Kidney epithelial cell (primary cell): ENCODE measurements around the gene FGF12. TPM values are rescaled to one million over a fixed set of nuclear protein-coding genes. Genes with fewer than 3 reads are reported as not detected.

Experiments used
- DNase-seq: peaks from one replicate; pipeline ENCODE4 v3.0.0-alpha.2; 2010; ENCODE audit warnings: low read depth
- H3K27me3 ChIP-seq: 2 replicates; pipeline ENCODE4 v1.6.0; 2011; ENCODE audit warnings: low read length; ENCODE audit not compliant: control insufficient read depth, insufficient read depth
- H3K36me3 ChIP-seq: 2 replicates; pipeline ENCODE4 v1.5.1; 2011; ENCODE audit warnings: low read length; ENCODE audit not compliant: control insufficient read depth, insufficient read depth
- H3K4me3 ChIP-seq: 2 replicates; pipeline ENCODE4 v1.5.1; 2011; ENCODE audit warnings: low read depth, mild to moderate bottlenecking, control low read depth, low read length
- total RNA-seq: library from RNA; depleted of rRNA; stranded (reverse); fragments of >200 nt; gene quantifications from 2 replicates; pipeline ENCODE4 v1.2.3, GENCODE V29; 2015
- TF ChIP-seq, protein P1 (sequence below): IDR thresholded peaks from 2 replicates; pipeline ENCODE4 v1.5.1; 2011; ENCODE audit warnings: mild to moderate bottlenecking, moderate library complexity, low read length, control low read depth, inconsistent platforms; ENCODE audit not compliant: insufficient read depth, poor library complexity, severe bottlenecking

The FGF12 gene
- total RNA-seq, 1 donor from 2014 or later: 3.2 TPM

DNA sequence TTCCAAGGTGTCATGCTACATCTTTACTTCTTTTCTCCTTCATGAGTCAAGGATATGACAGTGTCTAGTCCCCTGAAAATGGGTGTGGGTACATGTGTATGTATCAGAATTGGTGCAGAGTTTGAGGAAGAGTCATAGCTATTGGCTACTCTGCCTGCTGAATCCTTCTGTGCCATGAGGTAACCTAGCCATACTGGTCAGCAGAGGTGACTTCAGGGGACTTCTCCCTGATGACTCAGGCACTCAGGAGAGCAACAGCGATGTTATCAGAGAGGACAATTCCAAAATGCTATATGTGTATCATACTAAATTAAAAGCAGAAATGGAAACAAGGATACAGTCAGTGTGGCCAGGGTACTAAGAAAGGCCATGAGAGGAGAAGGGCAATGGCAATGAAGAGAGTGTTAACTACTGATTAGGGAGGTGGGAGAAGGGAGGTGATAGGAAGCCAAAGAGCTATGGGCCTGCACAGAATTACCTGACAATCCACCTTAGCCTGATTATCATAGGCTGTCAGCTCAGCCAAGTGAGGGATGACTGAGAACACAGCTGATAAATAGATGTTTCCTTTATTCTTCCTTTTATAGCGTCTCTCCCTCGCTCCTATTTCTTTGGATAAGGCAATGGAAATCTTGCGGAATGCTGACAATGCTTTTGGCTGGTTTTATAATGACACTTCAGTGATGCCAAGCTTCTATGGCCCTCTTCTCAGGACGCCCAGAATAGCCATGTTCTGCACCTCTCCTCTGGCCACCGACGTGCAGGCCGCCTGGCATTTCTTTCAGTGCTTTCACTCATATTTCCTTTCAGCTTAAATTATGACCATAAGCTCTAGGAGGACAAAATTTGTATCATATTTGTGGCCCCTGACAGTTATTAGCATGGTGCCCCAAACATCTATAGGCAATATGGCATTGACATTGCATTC, 90.6 kb downstream of the FGF12 start:
- TF ChIP-seq, protein P1, sequence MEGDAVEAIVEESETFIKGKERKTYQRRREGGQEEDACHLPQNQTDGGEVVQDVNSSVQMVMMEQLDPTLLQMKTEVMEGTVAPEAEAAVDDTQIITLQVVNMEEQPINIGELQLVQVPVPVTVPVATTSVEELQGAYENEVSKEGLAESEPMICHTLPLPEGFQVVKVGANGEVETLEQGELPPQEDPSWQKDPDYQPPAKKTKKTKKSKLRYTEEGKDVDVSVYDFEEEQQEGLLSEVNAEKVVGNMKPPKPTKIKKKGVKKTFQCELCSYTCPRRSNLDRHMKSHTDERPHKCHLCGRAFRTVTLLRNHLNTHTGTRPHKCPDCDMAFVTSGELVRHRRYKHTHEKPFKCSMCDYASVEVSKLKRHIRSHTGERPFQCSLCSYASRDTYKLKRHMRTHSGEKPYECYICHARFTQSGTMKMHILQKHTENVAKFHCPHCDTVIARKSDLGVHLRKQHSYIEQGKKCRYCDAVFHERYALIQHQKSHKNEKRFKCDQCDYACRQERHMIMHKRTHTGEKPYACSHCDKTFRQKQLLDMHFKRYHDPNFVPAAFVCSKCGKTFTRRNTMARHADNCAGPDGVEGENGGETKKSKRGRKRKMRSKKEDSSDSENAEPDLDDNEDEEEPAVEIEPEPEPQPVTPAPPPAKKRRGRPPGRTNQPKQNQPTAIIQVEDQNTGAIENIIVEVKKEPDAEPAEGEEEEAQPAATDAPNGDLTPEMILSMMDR: no peak
- Histone ChIP-seq H3K27me3 (no peaks in the 10 kb centered on the region), H3K4me3 (no peak overlapping the region), H3K36me3 (no peaks in the 10 kb centered on the region)
- DNase-seq: no peak

DNA sequence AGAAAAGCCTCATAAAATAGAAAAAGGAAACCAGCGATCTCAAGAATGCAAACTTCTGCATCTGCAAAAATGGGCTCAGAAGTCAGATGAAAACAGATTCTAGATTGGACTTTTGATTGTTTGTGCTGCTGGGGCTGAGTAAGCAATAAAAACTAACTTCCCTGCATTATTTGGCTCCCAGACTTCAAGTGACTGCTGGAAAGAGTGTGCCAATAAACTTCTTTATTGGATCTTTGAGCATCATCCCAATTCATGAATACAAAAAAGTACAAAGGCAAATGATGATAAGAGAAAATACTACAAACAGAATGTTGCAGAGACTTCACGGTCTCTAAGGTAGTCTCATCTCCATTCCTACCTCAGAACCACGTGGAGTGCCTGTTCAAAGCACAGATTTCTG, 97.9 kb downstream of the FGF12 start:
- Histone ChIP-seq H3K4me3 (no peak overlapping the region), H3K27me3 (no peaks in the 10 kb centered on the region), H3K36me3 (no peaks in the 10 kb centered on the region)
- no peak for DNase-seq
- TF ChIP-seq, protein P1: no peak

DNA sequence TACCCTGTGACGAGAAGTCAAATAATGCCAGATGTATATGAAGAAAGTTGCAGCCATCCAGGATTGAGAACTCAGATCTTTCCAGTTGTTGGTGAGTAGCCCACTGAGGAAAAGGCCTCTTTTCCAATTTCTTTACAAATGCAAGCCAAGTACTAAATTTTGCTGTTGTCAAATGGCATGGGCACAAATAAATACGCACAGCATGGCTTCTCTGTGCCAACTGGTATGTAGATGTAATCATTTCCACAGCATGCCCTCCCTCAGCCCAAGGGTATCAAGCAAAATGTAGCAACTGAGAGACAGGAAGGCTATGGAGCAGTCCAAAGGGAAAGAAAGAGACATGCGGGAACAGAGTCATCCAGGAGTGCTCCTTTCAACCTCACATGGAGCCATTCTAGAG, 105.4 kb downstream of the FGF12 start:
- TF ChIP-seq, protein P1: no peak
- no peaks in the 10 kb centered on the region for H3K27me3 ChIP-seq
- no peak for DNase-seq
- no peaks in the 10 kb centered on the region for H3K36me3 ChIP-seq
- H3K4me3 ChIP-seq: no peak overlapping the region

DNA sequence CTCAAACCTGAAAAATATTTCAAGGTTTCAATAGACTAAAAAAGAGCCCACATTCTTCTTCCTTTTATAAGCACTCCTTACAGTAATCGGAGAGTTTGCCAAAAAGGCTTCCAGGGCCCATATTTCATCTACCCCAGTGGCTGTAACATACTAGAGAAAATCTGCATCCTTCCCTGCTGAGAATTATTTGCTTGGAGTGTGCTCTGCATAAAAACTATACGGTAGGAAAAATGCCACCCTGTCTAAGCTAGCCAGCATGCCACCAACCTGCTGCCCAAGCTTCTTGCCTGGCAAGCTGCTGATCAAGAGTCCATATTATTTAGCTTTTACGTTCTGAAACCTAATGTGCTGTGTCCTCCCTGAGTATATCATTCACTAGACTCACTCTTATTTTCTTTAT, 107.1 kb downstream of the FGF12 start:
- no peaks in the 10 kb centered on the region for H3K27me3 ChIP-seq
- no peak for DNase-seq
- no peaks in the 10 kb centered on the region for H3K36me3 ChIP-seq

DNA sequence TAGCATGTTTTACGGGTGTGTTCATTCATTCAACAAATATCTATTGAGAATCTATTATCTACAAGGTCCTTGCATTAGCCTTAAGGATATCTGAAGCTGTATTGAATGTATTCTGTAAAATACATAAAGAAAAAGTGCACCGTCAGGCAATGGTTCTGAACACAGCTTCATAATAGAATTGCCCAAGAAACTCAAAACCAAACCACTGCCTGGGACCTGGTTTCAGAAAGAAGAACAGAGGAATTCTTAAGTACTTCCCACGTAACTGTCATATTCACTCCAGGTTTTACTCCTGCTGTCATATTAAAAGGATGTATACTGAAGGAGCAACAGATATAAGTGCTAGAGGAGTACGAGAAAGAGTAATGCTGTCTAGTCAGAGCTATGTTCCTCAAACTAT, 115.9 kb downstream of the FGF12 start:
- no peaks in the 10 kb centered on the region for H3K36me3 ChIP-seq

More for the DNA sequence above, 107.1 kb downstream of the FGF12 start:
- H3K4me3 ChIP-seq: no peak overlapping the region
- TF ChIP-seq, protein P1: no peak

More for the DNA sequence above, 115.9 kb downstream of the FGF12 start:
- DNase-seq: no peak
- Histone ChIP-seq H3K4me3 (no peak overlapping the region), H3K27me3 (no peaks in the 10 kb centered on the region)
- TF ChIP-seq, protein P1: no peak
